ENCODE data around the gene BMF.

Gene BMF

GRCh38 chr15:40047415-40048210 lies 61.1 kb downstream of the BMF start:
- DNase-seq: peak; percentile 35

GRCh38 chr15:40046721-40047414 lies 61.8 kb downstream of the BMF start:
- DNase-seq: no peak

GRCh38 chr15:40045572-40046217 lies 63.0 kb downstream of the BMF start:
- peak; percentile 28 for DNase-seq

- peak; percentile 90 for DNase-seq
These were observed 63.7 kb downstream of the BMF start for GRCh38 chr15:40044717-40045571.

GRCh38 chr15:40043927-40044716 lies 64.6 kb downstream of the BMF start:
- peak; percentile 46 for DNase-seq

GRCh38 chr15:40042791-40043320 lies 65.8 kb downstream of the BMF start:
- DNase-seq: no peak

GRCh38 chr15:40040770-40041169 lies 67.9 kb downstream of the BMF start:
- no peak for DNase-seq

- DNase-seq: no peak
These were observed 68.4 kb downstream of the BMF start for GRCh38 chr15:40040293-40040635.

GRCh38 chr15:40038638-40039543 lies 69.8 kb downstream of the BMF start, which contains the start of gene SRP14:
TSS of gene SRP14 (minus strand) at chr15:40039181. CDS start at chr15:40039116, 65 bp downstream.
- peak; percentile 90 for DNase-seq

GRCh38 chr15:40038275-40038637 lies 70.4 kb downstream of the BMF start:
- DNase-seq: peak; percentile 55
